Stimulated activated CD8-positive, alpha-beta memory T cell treated with anti-CD3 and anti-CD28 coated beads, Interleukin-4, amount 100 ng/mL, for 24 hours (primary cell): Measurements from ENCODE around the gene CLCN3.
A peak's percentile ranks its signal among the peaks of the same experiment; 100 is the strongest.
"Not testable (repeated sequence)": the region's sequence is repeated elsewhere in the genome, so short reads cannot be mapped to it uniquely, and the experiment has no call there.

ENCODE experiments used
- DNase-seq: peaks from one replicate; pipeline ENCODE4 v3.0.0-alpha.2; 2020; ENCODE audit warnings: low read depth

Gene CLCN3

GRCh38 chr4:169619958-169620879 lies at the start of gene CLCN3:
CLCN3 (plus strand) TSS chr4:169620578; CDS start chr4:169635929, 15,351 bp downstream.
- DNase-seq: peak; percentile 91

- not testable (repeated sequence) for DNase-seq
Observed at GRCh38 chr4:169571012-169571411, 49.4 kb upstream of the CLCN3 start.

GRCh38 chr4:169571435-169571834 lies 48.9 kb upstream of the CLCN3 start:
- DNase-seq: no peak

DNA sequence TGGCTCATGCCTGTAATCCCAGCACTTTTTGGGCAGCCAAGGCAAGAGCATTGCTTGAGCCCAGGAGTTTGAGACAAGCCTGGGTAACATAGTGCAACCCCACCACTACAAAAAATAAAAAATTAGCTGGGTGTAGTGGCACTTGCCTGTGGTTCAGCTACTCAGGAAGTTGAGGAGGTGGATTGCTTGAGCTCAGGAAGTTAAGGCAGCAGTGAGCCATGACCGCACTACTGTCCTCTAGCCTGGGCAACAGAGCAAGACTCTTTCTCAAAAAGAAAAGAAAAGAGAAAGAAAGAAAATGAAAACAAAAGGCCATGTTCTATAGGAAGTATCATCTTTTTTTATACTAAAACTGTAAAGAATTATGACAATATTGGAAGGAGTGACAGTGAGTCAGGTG lies 46.5 kb upstream of the CLCN3 start:
- DNase-seq: no peak

- no peak for DNase-seq
Observed at GRCh38 chr4:169582203-169582602, 38.2 kb upstream of the CLCN3 start.

DNA sequence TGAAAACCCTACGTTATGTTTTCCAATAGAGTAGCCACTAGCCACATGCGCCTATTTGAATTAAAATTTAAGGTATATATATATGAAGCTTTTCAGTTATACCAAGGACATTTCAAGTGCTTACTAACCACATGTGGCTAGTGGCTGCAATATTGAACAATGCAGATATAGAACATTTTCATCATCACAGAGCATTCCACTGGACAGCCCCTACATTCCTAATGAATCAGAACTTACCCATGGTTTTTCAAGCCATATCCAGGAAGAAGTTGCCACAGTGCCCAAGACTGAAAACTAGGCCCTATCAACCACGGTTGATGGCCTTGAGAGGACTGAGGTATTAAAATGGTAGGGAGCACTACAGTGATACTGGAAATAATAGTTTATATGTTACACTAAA lies 37.7 kb upstream of the CLCN3 start:
- no peak for DNase-seq

DNA sequence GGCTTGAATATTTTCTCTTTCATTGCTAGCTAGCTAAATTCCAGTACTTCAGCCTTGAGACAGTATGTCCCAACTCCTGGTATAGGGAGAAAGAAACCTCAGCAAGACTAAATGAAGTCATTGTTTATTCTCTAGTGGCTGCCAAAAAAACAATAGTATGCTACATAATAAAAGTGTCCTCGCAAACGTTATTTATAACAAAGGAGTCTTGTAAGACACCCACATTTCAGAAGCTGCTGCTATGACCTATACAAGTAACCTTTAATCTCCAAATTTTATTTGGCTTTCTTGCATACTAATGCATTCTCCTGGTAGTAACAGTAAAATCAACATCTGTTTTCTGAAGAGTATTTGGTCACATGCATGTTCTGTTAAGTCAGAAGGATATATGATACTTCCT lies 36.8 kb upstream of the CLCN3 start:
- no peak for DNase-seq

GRCh38 chr4:169593050-169593560 lies 27.3 kb upstream of the CLCN3 start:
- no peak for DNase-seq

DNA sequence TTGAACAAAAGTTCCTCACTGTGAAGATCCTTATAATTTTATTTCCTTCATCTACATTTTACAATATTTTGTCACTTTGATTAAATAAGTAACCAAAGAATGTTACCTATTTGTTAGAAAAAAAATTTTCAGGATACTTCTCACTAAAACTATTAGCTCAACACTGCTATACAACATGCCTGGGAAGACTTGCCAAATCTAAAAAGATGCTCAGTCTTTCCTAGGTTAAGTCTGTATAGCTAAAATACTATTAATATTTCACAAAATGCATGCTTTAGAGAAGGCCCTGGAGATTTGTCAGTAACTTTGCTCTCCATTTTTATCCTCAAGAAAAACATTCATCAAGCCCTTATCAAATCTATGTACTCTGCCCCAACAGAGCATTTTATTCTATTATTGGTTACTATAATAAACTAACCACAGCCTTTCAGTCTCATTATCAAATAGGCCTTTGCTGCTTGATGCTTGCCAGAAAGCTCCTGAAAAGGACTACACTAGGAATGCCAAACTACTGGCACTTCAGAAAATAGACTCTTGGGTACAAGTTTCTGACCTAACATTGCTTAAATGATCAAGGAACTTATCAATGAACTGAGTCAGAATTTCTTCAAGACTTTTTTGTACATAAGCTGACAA lies 25.7 kb upstream of the CLCN3 start:
- DNase-seq: no peak

DNA sequence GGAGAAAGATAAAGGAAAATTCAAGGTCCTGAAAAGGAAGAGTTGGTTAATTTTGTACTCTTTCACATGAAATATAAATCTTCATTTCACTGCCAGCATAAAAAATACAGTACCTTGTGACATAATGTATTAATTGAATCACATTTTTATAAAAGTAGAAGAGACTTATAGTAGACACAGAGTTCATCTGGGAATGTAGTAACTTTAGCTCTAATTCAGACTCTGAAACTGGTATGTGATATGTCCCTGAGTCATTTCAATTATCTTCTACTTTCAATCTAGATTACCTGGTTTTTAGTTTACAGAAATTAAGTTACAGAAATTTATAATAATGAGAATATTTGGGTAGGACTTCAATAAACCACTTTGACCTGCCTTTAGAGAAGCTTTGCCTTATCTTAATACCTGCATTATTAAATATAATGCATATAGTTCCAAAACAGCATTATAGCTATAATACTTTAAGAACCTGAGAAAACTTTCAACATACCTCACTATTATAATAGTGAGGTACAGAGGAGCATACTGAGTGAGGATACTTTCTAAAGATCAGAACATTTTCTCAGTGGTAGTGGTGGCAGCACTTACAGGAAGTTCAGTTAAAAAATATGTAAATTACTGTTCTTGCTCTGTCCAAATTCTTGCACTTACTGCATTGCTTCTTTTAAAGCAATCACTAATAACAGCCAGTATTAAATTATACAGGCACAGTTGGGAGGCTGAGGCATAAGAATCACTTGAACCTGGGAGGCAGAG lies 19.2 kb upstream of the CLCN3 start:
- no peak for DNase-seq

DNA sequence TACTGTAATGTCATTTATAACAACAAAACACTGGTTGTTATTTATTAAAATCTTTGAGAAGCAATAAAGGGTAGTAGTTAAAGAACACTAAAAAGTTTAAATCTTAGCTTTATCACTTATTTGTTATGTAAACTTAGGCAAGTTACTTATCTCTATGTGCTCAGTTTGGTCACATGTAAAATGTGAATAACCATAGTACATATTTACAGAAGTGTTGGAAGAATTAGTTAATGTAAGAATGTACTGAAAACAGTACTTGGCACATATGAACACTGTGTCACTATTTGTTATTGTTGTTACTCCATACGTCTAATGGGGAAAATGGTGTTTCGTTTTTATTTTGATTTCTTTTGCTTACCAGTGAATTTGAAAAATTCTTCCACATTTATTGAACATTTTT lies 17.1 kb upstream of the CLCN3 start:
- DNase-seq: no peak

- no peak for DNase-seq
Observed at GRCh38 chr4:169604131-169604900, 16.1 kb upstream of the CLCN3 start.

GRCh38 chr4:169604903-169605331 lies 15.5 kb upstream of the CLCN3 start:
- DNase-seq: no peak

GRCh38 chr4:169611157-169611556 lies 9.2 kb upstream of the CLCN3 start:
- DNase-seq: no peak

DNA sequence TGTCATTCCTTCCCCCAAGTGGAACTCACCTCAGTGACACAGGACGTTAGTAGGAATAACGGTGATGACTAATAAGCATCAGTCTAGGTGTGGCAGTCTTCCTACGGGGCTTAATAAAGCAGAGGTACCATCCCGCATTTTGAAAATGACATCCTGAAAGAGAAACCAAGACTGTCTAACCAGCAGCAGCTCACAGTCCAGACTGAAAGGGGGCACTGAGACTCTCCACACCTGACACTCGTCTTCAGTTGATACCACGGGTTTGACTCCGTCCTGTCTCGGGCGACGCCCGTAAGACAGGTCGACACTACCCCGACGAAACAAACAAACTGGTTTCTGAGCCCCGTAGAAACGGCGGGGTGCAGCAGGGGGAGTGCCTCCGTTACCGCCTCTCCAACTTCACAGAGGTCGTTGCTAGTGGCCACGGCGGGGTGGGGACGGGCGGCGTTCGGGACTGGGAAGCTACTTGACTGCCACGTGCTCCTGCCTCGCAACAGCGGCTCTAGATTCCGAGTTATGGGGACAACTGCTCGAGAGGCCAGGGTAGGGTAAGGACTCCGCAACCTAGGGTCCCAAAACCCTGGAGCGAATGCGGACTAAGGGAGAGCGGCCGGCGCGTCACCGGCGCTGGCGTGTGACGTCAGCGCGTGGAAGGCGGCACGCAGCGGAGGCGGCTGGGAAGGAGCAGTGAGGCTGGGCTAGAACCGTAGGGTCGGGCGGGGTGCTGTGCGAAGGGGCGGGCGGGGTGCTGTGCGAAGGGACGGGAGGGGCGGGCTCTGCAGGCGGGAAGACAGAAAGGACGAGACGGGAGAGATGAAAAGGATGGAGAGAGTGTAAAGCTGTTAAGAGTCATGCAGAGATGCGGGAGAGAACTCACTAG lies 8.1 kb upstream of the CLCN3 start, which contains the start of gene NEK1:
TSS of gene NEK1 (minus strand) at position 593 of the 880 bp plus-strand sequence. CDS start 9,953 bp downstream, outside the sequence.
- peak; percentile 86 for DNase-seq

GRCh38 chr4:169612871-169613859 lies 7.2 kb upstream of the CLCN3 start:
- peak; percentile 52 for DNase-seq

GRCh38 chr4:169615467-169616106 lies 4.8 kb upstream of the CLCN3 start:
- no peak for DNase-seq

- no peak for DNase-seq
Observed at GRCh38 chr4:169616846-169617245, 3.5 kb upstream of the CLCN3 start.

DNA sequence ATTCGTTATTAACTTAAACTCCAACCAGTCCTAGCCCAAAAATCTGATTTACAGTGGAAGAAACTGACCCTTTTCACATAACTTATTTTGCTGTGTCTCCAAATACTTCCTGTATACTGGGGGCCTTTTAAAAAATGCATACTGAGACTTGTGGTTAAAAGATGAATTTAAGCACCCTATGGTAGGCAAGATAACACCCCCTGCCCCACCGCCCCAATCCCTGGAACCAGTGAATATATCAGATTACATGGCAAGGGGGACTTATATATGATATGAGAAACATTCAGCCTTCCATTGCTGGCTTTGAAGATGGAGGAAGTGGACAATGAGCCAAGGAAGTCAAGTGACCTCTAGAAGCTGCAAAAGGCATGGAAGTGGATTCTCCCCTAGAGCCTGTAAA lies 3.1 kb upstream of the CLCN3 start:
- no peak for DNase-seq
